ENCODE measurements around the gene PDGFD.

Gene PDGFD

DNA sequence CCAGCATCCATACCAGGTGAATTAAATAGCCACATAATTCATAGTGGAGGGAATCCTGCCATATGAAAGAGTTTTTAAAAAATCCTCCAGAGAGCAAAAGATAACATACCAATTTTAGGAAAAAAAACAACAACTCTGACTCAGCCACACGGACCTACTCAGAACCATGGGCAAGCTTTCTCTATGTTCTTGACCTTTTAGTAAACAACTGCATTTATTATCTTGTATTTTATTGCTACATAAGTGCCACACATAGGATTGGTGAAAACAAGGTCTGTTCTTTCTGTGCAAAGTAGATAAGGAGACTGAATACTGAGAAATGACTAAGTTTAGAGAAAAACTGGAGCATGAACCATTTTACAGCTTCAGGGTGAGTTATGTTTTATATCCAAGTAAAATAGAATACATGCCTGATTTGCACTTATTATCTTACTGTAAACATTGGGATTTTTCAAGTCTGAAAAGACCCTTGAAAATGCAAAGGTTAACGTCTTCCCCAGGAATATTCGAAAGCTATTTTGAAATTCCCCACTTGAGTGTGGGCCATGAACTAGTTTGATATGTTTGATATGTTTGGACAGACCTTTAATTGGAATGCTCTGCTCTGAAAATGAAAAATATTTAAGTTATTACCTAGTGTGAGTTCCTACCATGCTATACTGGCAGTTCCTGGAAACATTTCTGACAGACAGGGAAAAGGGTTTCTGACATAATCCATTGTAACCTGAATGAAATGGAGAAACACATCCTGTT, 217.0 kb downstream of the PDGFD start:
- no peak for DNase-seq

DNA sequence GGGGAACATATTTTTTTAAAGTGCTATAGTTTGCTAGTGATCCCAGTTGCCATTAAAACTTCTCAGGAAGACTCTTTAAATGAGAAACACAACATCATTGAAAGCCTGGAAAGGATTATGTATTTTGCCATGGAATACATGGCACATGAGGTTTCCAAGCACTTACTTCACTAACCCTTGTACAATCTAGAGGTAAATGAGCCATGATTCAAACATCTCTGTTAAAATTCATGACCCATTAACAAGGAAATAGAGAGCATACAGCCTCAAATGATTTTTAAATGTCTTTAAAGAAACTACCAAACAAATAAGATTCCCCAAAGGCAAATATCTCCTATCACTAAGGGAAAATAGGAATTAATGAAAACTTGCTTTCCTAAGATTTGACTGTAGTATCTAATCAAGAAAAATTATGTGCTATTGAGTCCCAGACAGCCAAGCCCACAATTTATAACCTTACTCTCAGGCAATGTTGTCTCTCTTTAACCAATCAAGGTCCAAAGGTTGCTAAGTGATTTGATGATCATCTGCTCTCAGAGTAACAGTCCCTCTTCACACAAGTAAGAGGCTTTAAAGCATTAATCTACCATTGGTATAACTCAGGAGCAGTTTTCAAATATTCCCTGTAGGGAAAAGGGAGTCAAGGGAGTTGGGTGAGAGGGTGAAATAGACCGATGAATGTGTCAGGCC, 219.6 kb downstream of the PDGFD start:
- DNase-seq = no peak

DNA sequence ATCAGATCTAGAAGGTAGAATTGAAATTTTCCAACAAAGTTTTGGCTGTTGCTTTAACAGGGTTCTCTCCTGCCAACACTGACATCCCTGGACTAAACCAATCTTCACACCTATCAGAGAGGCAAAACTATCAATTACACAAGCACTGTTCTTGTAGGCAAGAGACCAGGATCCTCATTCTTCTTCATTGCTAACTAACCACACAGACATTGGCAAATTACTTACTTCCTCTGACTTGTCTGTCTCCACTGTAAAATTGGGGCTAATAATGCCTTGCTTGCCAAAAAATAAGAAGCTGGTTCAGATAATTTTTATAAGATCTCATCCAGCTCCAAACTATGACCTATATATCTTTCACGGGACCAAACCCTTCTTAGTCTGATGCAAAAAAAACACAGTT, 221.3 kb downstream of the PDGFD start:
- DNase-seq = no peak

DNA sequence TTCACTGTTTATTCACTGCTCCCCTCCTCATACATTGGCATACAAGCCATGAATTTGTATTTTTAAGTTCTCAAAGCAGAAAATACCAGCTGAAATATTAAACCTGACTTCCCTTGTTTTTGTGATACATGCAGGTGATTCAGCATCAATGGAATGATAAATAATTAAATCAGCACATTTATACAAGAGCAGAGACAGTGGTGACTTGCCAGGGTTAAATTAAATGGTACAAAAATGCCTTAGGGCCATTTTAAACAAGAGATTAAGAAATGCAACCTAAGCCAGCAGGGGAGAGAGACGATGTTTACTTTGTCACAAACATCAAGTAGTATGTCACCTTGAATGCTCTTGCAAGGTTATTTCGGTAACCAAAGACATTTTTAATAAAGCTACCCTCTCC, 223.4 kb downstream of the PDGFD start:
- no peak for DNase-seq

DNA sequence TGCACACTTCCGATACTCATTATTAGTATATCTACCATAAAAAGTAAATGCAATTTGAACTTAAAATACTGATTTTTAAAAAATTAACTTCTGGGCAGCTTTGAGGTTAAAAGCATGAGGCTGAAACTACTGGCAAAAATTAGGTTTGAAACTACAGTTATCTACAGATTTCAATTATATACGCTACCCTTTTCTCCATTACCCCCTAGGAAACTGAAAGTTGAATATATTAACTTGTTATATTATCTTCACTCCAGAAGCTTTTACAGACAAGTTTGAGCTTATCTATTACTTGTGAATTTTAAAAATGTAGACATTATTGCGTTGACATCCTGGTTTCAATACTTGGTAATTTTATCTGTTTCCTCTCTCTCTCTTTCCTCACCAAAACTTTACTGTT, 224.3 kb downstream of the PDGFD start:
- no peak for DNase-seq

DNA sequence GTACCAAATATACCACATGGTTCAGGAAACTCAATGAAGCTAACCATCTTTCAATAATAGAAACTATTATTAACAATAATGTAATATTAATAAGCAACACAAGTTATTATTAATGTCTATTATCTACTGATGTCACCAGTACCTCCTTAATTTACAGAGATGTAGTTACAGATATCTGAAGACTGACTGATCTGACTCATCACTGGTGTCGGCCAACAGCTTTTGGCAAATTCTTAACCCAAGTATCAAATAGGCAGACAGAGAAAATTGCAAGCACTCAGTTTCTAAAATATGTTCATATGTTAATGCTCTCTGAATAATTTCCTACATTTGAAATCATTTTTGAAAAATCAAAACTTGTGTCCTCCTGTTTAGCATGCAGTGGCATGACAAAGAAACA, 227.9 kb downstream of the PDGFD start:
- no peak for DNase-seq

DNA sequence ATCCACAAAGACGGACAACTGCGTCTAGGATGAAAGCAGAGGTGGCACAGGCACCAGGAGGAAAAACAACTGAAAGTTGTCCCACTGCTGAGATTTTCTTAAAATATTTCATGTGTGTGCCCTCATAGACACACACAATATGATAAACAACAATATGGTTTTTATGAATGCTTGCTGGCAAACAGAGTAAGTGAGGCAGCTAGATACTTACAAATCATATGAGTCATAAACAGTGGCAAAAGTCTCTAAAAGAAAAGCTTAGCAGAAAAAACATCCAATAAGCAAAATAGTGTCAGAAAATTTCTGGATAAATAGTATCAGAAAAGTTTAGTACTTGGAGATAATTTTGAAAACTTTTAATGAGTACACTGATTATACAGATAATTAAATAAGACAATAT, 228.7 kb downstream of the PDGFD start:
- DNase-seq = no peak

DNA sequence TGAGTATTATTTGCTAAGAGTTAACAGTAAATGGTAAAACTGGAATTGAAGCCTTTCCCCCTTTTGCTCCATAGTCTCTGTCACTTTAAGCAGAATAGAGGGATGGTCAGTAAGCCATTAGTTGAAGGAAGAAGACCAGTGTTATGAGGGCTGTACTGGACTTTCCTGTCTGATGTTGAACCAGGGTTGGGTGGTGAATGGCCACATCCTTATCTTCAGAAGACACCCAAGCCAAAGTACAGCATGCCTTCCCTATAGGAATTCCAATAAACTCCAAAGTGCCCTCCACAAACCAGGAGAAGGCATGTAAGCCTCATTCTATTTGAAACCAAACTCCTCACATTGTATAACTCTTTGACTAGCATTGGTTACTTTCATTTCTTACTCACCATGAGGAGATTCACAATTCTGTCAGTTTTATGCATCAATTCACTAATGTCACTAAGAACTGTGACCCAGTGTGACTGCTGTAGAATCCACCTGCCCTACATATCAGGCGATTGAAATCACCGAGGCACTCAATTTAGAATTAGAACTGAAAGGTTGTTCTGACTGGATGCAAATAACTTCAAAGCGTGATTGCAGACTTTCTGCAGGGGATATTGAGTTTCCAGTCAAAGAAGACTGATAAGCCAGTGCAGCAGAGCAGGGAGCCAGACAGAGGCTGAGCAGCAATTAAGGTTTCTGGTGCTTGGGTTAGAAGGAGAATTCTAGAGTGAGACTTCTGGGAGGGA, 234.6 kb downstream of the PDGFD start:
- no peak for DNase-seq

DNA sequence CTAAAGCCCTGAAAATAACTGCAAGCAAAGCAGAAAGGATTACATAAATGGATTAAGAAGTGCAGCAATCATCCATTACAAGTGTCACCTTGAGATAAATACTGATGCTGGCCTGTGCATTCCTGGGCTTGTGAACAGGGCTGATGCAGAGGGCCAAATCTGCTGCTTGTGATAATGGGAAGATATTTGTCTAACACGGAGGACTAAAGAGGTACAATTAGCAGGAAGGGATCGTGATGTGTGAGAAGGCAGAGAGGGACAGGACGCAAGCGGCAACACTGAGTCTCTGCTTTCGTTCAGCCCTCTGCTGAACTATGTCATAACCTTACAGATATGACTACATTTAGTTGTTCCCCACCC, 235.2 kb downstream of the PDGFD start:
- DNase-seq = no peak

DNA sequence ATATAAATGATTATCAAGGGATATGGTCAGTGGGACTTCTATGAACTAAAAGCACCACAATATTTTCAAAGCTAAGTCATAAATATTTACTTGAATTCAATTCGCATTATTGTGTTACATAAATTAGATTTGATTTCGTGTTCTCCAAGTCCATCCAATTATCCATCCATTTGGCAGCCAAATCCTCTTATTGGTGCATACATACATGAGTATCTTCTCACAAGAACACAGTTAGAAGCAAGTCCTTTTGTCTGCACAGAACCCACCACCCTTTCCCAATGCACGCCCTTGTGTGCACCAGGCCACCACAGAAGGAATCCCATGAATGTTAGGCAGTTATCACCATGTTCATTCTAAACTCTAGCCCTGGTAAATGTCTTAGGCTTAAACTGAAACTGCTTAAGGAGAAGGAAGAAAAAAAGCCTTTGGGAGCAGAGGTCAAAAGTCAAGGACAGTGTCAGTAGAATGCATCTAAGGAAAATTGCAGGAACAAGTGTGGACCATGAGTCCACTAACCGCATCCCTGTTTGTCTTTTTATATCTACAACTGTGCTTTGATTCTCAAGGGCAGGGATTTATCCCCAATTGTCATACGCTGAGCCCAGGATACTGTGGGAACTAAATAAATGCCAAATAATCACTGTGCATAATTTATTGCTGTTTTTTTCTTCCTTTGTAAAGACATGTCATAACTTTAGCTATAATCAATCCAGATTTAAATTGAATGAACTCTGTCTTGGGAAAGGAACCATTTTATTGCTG, 235.7 kb downstream of the PDGFD start:
- no peak for DNase-seq

DNA sequence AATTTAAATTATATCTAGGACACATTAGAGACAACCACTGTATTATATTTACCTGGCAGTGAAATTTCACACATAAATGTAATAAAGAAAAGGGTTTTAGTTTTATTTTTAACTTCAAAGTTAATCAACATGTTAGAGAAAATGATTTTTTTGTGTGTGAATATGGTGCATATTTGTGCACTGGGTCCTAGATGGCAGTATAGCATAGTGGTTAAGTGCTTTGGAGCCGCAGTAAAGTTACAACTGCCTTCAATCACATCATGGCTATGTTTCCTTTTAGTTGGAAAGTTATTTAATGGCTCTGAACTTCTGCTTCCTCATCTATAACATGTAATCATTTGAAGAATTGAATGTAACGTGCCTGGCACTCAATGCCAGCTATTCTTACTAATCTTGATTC, 236.4 kb downstream of the PDGFD start:
- DNase-seq = no peak

DNA sequence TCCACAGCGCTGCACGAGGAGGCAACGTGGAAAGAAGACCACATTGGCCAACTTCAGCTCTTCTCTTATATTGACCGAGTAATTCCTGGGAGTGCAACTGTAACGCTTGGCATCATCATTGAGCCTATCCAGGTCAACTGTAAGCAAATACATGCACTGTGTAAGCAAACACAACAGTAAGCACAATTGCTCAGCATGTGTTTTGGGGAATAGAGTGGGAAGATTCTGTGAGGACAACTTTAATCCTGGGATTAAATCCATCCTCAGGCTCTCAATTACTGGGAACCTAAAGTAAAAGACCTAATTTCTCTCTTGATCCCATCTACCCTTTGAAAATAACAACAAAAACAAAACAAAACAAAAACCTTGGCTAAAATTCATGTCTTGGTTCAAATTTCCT, 237.0 kb downstream of the PDGFD start:
- DNase-seq = no peak

DNA sequence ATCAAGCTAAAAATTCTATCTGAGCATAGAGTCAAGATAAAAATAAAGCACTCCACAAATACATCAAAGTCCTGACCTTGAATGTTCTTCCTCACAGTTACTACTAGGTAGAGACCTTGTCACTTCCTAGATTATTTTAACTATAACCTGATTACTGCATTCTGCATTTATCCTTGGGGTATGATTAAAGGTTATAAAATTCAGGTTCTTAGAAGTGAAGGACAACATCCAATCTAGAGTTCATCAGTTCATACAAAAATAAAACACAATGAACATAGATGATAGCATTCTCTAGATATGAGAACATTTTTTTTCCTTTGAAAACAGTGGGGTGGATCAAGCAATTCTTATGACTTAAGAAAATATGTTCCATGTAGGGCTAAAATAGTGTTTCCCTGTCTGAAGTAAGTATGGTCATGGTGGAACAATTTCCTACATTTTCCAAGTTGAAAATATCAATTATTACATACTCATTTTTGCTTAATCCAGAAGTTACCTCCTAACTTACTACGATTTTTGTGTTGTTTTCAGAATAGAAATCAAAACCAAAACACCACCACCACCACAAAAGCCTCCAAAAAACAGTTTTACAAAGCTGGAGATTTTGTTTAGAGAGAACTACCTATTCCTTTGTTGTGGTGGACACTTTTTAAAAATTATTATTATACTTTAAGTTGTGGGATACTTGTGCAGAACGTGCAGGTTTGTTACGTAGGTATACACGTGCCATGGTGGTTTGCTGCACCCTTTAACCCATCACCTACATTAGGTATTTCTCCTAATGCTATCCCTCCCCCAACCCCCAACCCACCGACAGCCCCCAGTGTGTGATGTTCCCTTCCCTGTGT, 239.6 kb downstream of the PDGFD start:
- no peak for DNase-seq

DNA sequence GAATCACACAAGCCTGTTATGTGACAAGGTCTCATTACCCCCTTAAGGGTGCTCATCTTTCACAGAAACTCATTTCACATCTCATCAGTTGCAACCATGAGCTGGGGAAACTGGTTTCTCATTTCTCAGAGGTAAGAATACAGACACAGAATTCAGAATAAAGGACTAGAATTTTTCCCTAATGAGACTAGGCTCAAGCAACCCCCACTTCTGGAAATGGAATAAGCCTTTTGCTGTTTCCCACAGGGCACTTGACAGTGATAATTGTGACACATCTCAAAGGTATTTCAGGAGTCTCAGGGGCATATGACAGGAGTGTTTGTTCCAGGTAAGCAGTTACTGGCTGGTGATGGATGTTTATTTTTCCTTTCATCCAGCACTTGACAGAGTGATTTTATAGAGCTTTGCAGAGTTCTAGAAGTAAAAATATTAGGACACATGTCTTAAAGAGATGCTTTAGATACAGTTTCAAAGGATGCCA, 240.5 kb downstream of the PDGFD start:
- no peak for DNase-seq

DNA sequence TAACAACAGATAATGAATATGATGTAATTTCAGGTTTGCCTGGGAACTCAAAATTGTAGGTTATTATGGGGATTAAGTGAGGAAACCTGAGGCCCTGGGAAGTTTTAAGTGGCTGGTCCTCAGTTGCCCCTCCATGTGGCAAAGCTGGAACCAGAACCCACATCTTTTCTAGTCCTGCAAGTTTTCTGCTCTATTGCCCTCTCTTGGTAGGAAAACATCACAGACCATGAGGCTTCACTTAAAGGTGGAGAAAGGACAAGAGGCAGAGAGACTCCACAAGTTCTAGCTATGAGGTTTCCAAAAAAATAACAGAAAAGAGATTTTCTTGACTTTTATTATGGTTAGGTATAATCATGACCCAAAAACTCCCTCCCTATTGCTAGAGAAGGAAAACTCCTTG, 243.0 kb downstream of the PDGFD start:
- DNase-seq = no peak

DNA sequence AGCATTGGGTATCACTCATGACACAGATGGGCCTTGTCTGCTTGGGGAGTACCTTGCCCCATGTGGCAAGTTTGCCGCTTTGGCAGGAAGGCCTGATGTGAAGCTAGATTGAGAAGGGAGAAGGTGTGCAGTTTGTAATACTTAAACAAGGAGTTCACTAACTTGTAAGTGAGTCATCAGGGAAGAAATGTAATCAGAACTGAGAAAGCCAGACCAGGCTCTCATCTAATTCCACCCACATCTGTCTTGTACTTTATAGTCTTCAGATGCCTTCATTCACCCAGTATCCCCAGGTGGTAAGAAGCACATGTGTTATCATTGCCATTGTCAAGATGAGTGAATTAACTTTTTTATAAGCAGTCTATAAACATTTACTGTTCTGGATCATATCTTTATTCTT, 243.5 kb downstream of the PDGFD start:
- DNase-seq = no peak

DNA sequence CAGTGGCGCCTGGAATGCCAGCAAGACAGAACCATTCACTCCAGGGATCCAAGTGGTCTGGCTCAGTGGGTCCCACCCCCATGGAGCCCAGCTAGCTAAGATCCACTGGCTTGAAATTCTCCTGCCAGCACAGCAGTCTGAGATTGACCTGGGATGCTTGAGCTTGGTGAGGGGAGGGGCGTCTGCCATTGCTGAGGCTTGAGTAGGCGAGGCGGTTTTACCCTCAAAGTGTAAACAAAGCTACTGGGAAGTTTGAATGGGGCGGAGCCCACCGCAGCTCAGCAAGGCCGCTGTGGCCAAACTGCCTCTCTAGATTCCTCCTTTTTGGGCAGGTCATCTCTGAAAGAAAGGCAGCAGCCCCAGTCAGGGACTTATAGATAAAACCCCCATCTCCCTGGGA, 253.2 kb downstream of the PDGFD start:
- DNase-seq = no peak

DNA sequence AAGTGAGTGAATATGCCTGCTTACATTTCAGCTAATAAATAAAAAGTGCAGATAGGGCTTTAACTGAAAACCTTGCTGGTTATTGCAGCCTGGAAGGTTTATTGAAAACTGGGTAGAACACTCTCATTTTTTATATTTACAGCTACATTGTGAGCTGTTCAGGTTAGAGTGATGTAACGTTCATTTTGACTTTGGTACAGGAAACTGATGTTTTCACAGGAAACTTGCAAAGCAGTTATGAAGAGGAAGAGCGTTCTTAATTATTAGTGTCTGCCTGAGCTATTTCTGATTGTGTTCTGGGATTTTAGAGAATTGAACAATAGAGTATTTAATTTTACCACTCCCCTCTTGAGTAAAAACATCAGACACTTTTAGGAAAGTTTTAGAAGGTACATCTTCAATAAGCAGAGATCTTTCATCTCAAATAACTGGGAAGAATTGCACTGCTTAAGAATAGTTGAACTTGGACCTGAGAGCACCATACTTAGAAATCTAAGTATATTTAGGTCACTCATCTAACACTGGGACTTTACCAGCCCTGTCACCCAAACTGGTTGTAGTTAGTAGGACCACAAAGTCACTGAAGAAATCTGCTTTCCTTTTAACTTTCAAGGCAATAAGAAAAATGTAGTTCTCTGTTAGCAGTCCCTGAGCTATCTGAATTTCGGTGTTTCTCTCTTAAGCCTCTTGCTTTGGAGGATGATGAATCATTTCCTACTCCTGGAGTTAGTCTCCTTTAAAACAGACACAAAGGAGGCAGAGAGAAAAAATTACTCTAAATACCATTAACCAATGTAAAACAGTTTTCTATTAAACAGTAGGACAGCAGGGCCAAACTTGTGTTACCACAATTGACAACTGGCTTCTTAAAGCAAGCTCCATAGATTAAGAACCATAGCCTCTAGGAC, 256.1 kb downstream of the PDGFD start:
- DNase-seq = no peak

DNA sequence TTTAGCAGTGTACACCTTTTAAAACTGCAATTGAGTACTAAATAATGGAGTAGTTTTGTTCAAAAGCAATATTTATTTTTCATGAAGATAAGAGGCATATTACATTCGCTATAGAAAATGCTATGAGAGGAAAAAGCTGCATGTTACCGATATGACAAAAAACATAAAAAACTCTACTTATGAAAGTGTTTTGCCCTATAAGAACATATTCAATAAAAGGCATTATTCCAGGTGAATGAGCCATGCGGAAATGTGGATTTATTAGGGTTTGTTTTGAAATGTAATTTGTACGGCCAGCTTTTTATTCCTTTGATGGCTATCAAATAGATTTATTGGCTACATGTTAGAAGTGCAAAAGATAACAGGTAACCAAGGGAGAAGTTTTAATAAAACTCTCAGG, 256.8 kb downstream of the PDGFD start:
- DNase-seq = no peak

DNA sequence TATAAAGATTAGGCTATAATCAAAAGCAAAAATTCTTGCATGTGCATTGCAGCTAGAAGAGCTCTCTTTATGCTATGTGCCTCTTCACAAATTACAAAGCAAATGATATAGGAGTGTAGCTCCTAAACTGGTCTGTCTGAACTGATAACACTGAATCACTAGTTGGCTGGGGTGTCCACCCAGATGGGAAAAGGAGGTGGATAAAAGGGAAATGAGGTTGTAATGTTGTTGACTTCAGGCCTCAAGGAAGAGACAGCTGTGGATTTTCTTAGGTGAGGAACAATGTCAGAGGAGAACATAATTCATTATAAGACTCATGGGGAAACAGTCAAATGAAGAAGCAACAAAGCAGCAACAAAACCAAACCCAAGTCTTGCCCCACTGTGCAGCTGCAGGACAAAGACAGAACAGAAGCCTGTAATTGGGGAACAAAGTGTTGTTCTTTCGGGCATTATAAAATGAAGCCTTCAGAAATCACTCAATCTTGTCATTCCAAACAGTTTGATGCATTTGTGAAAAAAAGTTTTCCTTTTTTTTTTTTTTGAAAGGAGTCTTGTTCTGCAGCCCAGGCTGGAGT, 257.6 kb downstream of the PDGFD start:
- no peak for DNase-seq

DNA sequence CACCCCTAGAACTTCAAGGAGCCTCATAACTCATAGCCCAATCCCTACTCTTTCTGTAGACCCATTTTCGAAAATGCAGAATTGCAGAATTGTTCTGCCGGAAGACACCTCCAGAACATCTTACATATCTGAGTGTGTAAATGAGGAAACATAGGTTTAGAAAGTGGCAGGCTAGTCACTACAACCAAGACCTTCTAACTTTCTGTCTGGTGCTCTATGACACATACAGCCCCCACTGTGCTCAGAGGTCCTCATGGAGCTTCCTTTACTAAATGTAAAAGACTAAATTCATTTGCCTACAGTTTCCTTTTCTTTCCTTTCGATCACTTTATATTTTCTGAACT, 259.7 kb downstream of the PDGFD start:
- DNase-seq = no peak
